Heart left ventricle (tissue), 16 donors: ENCODE results near the gene FATE1. TPM values are rescaled to one million over a fixed set of nuclear protein-coding genes. Genes with fewer than 3 reads are reported as not detected.

Experiments used
- ATAC-seq, 4 donors: fragments of 200-7000 bp; cut with Tn5 transposase; one replicate each; pipeline ENCODE4 v1.9.1; 2020 to 2022; ENCODE audit warnings: moderate library complexity in 4 of 4, mild to moderate bottlenecking in 3 of 4, moderate number of reproducible peaks in 1 of 4
- DNase-seq, 5 donors: peaks; one replicate each; pipeline ENCODE4 v3.0.0-alpha.2; 2020
- H3K27ac ChIP-seq, 12 donors: fragments of 200-600 bp; sonication (generic) in 4 of 12; one replicate each; pipeline versions ENCODE4 v1.5.0 to v1.8.0; 2016 to 2022; ENCODE audit warnings: mild to moderate bottlenecking in 2 of 12
- H3K27me3 ChIP-seq, 9 donors: fragments of 200-600 bp; sonication (generic) in 2 of 9; one replicate each; pipeline versions ENCODE4 v1.5.1 to v1.8.0; 2016 to 2022; ENCODE audit warnings: mild to moderate bottlenecking in 3 of 9
- H3K36me3 ChIP-seq, 9 donors: fragments of 200-600 bp; sonication (generic) in 2 of 9; one replicate each; pipeline versions ENCODE4 v1.5.0 to v1.8.0; 2018 to 2022; ENCODE audit warnings: mild to moderate bottlenecking in 2 of 9
- H3K4me1 ChIP-seq, 12 donors: fragments of 200-600 bp; sonication (generic) in 4 of 12; one replicate each; pipeline versions ENCODE4 v1.5.0 to v1.8.0; 2016 to 2022; ENCODE audit warnings: mild to moderate bottlenecking in 3 of 12
- H3K4me3 ChIP-seq, 12 donors: fragments of 200-600 bp; sonication (generic) in 4 of 12; one replicate each; pipeline versions ENCODE4 v1.5.0 to v1.8.0; 2017 to 2022; ENCODE audit warnings: mild to moderate bottlenecking in 9 of 12, moderate library complexity in 4 of 12
- H3K9me3 ChIP-seq, 12 donors: fragments of 200-600 bp; sonication (generic) in 4 of 12; one replicate each; pipeline versions ENCODE4 v1.5.0 to v1.8.0; 2016 to 2022; ENCODE audit warnings: mild to moderate bottlenecking in 1 of 12
- CTCF ChIP-seq, 12 donors: fragments of 200-600 bp; sonication (generic) in 4 of 12; IDR thresholded peaks; one replicate each; pipeline versions ENCODE4 v1.5.0 to v1.8.0; 2018 to 2022; ENCODE audit warnings: antibody characterized with exemption in 12 of 12, mild to moderate bottlenecking in 5 of 12
- POLR2A ChIP-seq, 2 donors: fragments of 450-650 bp; IDR thresholded peaks; one replicate each; pipeline ENCODE4 v1.6.1; 2017; ENCODE audit warnings: antibody characterized with exemption in 2 of 2, mild to moderate bottlenecking in 2 of 2, moderate library complexity in 2 of 2
- WGBS, 4 donors: extraction: QIAGEN DNeasy Blood & Tissue Kit in 2 of 4; methylation state at CpG; one replicate each; pipeline versions ENCODE4 v1.1.5 to v1.1.7; 2013 to 2018; 5-methylcytosine and 5-hydroxymethylcytosine counted together
- intact Hi-C, 10 donors: fragments of 100-400 bp; cut with DNase I; formaldehyde crosslinking; loops; one replicate each; pipeline versions ENCODE4 v1.11.1 to v1.14.2; 2022
- polyA plus RNA-seq, 2 donors: library from polyadenylated mRNA; stranded (reverse); fragments of 200-250 nt; gene quantifications; one replicate each; pipeline ENCODE4 v1.2.3, GENCODE V29; 2013
- total RNA-seq, 9 donors: library from RNA; depleted of rRNA in 2 of 9; stranded (reverse); fragments of >200 nt in 2 of 9; fragmentation: NEBNext Ultra II Directional in 3 of 9; extraction: Animal tissue kit (Norgen Biotek cat#: 25700) in 3 of 9; gene quantifications; one replicate each; pipeline versions ENCODE4 v1.1.0 to v1.2.4, GENCODE V29; 2016 to 2023
- donor health status: ischemic (EF 13 %, LVEDD 7.1; RV severe dilation, severe dysfunction).
- donor health status: healthy with polysubstance abuse.
- donor health status: DM: no; HTN: yes; CAD: no.
- donor health status: DM: no; HTN: no; CAD: no.
- donor health status: ischemic (EF 25% LVEDD 6.9; RV normal size, moderate dysfunction).
- donor health status: ischemic (EF 25% LVEDD 5.7; RV mildly dilated, moderate dysfunction).
- donor health status: healthy.
- donor health status: DM: yes; HTN: yes; CAD: no.
- donor health status: ischemic (EF 35%, LVEDD 5.7; RV mildly dilated, moderate dysfunction).
- donor health status: nonischemic (EF 11% LVEDD 7.7; RV severe dilation, severe dysfunction).
- donor health status: DM: yes; HTN: yes; CAD: no.
- donor health status: PGD.
- donor health status: ischemic (EF 29% LVEDD 5.4; RV normal size, mild dysfunction).
- donor health status: nonischemic (EF 23%, LVEDD 6.1; RV moderate dilation, normal function).

FATE1 gene
- total and polyA plus RNA-seq, 11 donors: 0.27 to 1.1 (median 0.42) TPM; not detected in 4

GRCh38 chrX:151745651-151746050 is 29.8 kb downstream of the FATE1 start:
- DNase-seq (no peak), ATAC-seq (no peak)
- TF ChIP-seq POLR2A (IDR thresholded peaks at IDR 0.05): no peak
- no peak for TF ChIP-seq CTCF (IDR thresholded peaks at IDR 0.05)
- no peak overlapping the region for H3K4me3 ChIP-seq
- intact Hi-C loops: loop anchor here in 1 of 10 donors (5.0 kb wide), 1 partner anchor 887 kb away; no protein-coding TSS in a partner anchor
- no peak overlapping the region for H3K27ac ChIP-seq
- no peaks in the 10 kb centered on the region for H3K4me1 ChIP-seq
- peaks cover 0 to 10% (median 0%) of the 10 kb centered on the region in 9 donors for H3K27me3 ChIP-seq
- no peaks in the 10 kb centered on the region for H3K9me3 ChIP-seq
- H3K36me3 ChIP-seq: no peaks in the 10 kb centered on the region
- 71 to 89% (median 81%) methylated on average over 6 of the region's 6 CpGs for WGBS, 4 donors

- Histone ChIP-seq H3K4me3 (no peak overlapping the region), H3K9me3 (no peaks in the 10 kb centered on the region), H3K4me1 (no peaks in the 10 kb centered on the region), H3K27ac (no peak overlapping the region), H3K27me3 (peaks cover 0 to 14% (median 0%) of the 10 kb centered on the region in 9 donors), H3K36me3 (no peaks in the 10 kb centered on the region)
- TF ChIP-seq CTCF (IDR thresholded peaks at IDR 0.05): no peak
- TF ChIP-seq POLR2A (IDR thresholded peaks at IDR 0.05): no peak
- ATAC-seq (no peak), DNase-seq (no peak)
- intact Hi-C loops: loop anchor here in 1 of 10 donors (5.0 kb wide), 1 partner anchor 886 kb away; no protein-coding TSS in a partner anchor
- 58 to 81% (median 62%) methylated on average over 2 of the region's 2 CpGs for WGBS, 4 donors
Measured at GRCh38 chrX:151746502-151746901, 30.7 kb downstream of the FATE1 start.

- H3K4me3 ChIP-seq: no peak overlapping the region
- intact Hi-C loops: loop anchor here in 9 of 10 donors (2.0 to 10.0 kb wide), 10 partner anchors 224 to 1074 kb away; partner anchors contain the start of genes GABRE (in 1 of the 9) and GABRQ (in 1 of the 9)
- peaks cover 0 to 3% (median 0%) of the 10 kb centered on the region in 12 donors for H3K4me1 ChIP-seq
- peaks cover 0 to 22% (median 0%) of the 10 kb centered on the region in 9 donors for H3K27me3 ChIP-seq
- DNase-seq (no peak), ATAC-seq (no peak)
- H3K27ac ChIP-seq: no peak overlapping the region
- WGBS, 4 donors: 85 to 95% (median 91%) methylated on average over 5 of the region's 5 CpGs
- H3K36me3 ChIP-seq: no peaks in the 10 kb centered on the region
- TF ChIP-seq POLR2A (IDR thresholded peaks at IDR 0.05) (no peak), CTCF (IDR thresholded peaks at IDR 0.05) (no peak)
- H3K9me3 ChIP-seq: no peaks in the 10 kb centered on the region
Measured at GRCh38 chrX:151750511-151750910, 34.7 kb downstream of the FATE1 start.

- Histone ChIP-seq H3K27ac (no peak overlapping the region), H3K27me3 (peaks cover 0 to 18% (median 0%) of the 10 kb centered on the region in 9 donors), H3K4me3 (no peak overlapping the region), H3K4me1 (peaks cover 0 to 3% (median 0%) of the 10 kb centered on the region in 12 donors), H3K36me3 (no peaks in the 10 kb centered on the region), H3K9me3 (no peaks in the 10 kb centered on the region)
- DNase-seq: no peak
- intact Hi-C loops: loop anchor here in 7 of 10 donors (2.0 to 10.0 kb wide), 10 partner anchors 222 to 1072 kb away; partner anchors contain the start of genes GABRE (in 1 of the 7) and GABRQ (in 1 of the 7)
- TF ChIP-seq POLR2A (IDR thresholded peaks at IDR 0.05) (no peak), CTCF (IDR thresholded peaks at IDR 0.05) (no peak)
- ATAC-seq: no peak
- WGBS, 4 donors: 59 to 77% (median 72%) methylated on average over 5 of the region's 5 CpGs
Measured at GRCh38 chrX:151752847-151753246, 37.0 kb downstream of the FATE1 start.
